H1 (cell line): ENCODE results near the gene GRAMD4. TPM values are rescaled to one million over a fixed set of nuclear protein-coding genes. Genes with fewer than 3 reads are reported as not detected.
A peak's percentile ranks its signal among the peaks of the same experiment; 100 is the strongest.

Source experiments
- CTCF ChIA-PET: fragments of 300-600 bp; sonication (Branson Sonifier 250); formaldehyde crosslinking; loops from one replicate; lab custom pipeline; 2021; ENCODE audit not compliant: partially characterized antibody; lab: Charles Lee
- POLR2A ChIA-PET: fragments of 300-600 bp; sonication (Branson Sonifier 250); formaldehyde crosslinking; loops from one replicate; lab custom pipeline; 2021; ENCODE audit warnings: inconsistent platforms; ENCODE audit not compliant: partially characterized antibody; lab: Charles Lee
- DNase-seq, 2 experiments: peaks; one replicate each; pipeline versions ENCODE4 v3.0.0 to v3.0.0-alpha.2; 2010 to 2022; ENCODE audit warnings: low spot score in 2 of 2, low read depth in 1 of 2, mixed read lengths in 1 of 2
- FAIRE-seq: peaks from 2 replicates; lab custom pipeline; 2011; peaks lifted over from hg19 to GRCh38; lab: Jason Lieb, UNC
- H2AFZ ChIP-seq: 2 replicates; pipeline ENCODE4 v1.8.1; 2012; ENCODE audit warnings: low read length, inconsistent platforms
- H2AK5ac ChIP-seq: 2 replicates; pipeline ENCODE4 v1.6.1; 2013; ENCODE audit warnings: low read depth, low read length
- H2BK120ac ChIP-seq: replicated peaks from 2 replicates; pipeline ENCODE3; 2013; ENCODE audit warnings: low read depth, low read length, inconsistent platforms
- H2BK12ac ChIP-seq: 2 replicates; pipeline ENCODE4 v1.6.1; 2013; ENCODE audit warnings: low read depth, low read length
- H2BK15ac ChIP-seq: 2 replicates; pipeline ENCODE4 v1.6.1; 2013; ENCODE audit warnings: low read length
- H2BK20ac ChIP-seq: 2 replicates; pipeline ENCODE4 v1.6.1; 2013; ENCODE audit warnings: low read length
- H2BK5ac ChIP-seq: 2 replicates; pipeline ENCODE4 v1.6.1; 2013; ENCODE audit warnings: low read depth, low read length
- H3K14ac ChIP-seq: 2 replicates; pipeline ENCODE4 v1.6.1; 2013; ENCODE audit warnings: inconsistent platforms; ENCODE audit not compliant: insufficient read length
- H3K18ac ChIP-seq: 2 replicates; pipeline ENCODE4 v1.6.1; 2013; ENCODE audit warnings: low read length; ENCODE audit errors: extremely low read depth
- H3K23ac ChIP-seq: 2 replicates; pipeline ENCODE4 v1.6.1; 2013; ENCODE audit warnings: inconsistent platforms; ENCODE audit not compliant: insufficient read length
- H3K23me2 ChIP-seq: 2 replicates; pipeline ENCODE4 v1.6.1; 2013; ENCODE audit warnings: low read depth, low read length
- H3K27ac ChIP-seq: 2 replicates; pipeline ENCODE4 v1.6.1; 2011; ENCODE audit warnings: low read depth, low read length, inconsistent platforms
- H3K27me3 ChIP-seq, 4 experiments: replicated peaks in 1 of 4; 1 replicate in 1 of 4; 2 replicates in 3 of 4; pipeline versions ENCODE4 v1.6.1 to v1.8.1; 2011 to 2013; ENCODE audit warnings: low read length in 3 of 4, mild to moderate bottlenecking in 3 of 4, inconsistent platforms in 2 of 4, mixed read lengths in 2 of 4, moderate library complexity in 1 of 4; ENCODE audit not compliant: control insufficient read depth in 3 of 4, insufficient read depth in 3 of 4; ENCODE audit errors: extremely low read depth in 1 of 4
- H3K36me3 ChIP-seq, 4 experiments: 2 replicates each; pipeline versions ENCODE4 v1.6.1 to v1.8.1; 2011 to 2013; ENCODE audit warnings: mild to moderate bottlenecking in 4 of 4, low read length in 3 of 4, moderate library complexity in 2 of 4, control low read depth in 1 of 4, inconsistent platforms in 1 of 4; ENCODE audit not compliant: insufficient read depth in 4 of 4, control insufficient read depth in 2 of 4
- H3K4ac ChIP-seq: replicated peaks from 2 replicates; pipeline ENCODE3; 2013; ENCODE audit warnings: low read length, low read depth, mixed read lengths, inconsistent platforms; ENCODE audit not compliant: insufficient read length
- H3K4me1 ChIP-seq, 4 experiments: replicated peaks in 1 of 4; 1 replicate in 1 of 4; 2 replicates in 3 of 4; pipeline versions ENCODE4 v1.6.1 to v1.8.1; 2011 to 2013; ENCODE audit warnings: low read length in 3 of 4, inconsistent platforms in 2 of 4, mixed read lengths in 1 of 4; ENCODE audit not compliant: insufficient read depth in 4 of 4, control insufficient read depth in 3 of 4
- H3K4me2 ChIP-seq, 2 experiments: 2 replicates each; pipeline versions ENCODE4 v1.6.1 to v1.8.1; 2011 to 2013; ENCODE audit warnings: low read depth in 2 of 2, low read length in 2 of 2, control low read depth in 1 of 2, inconsistent platforms in 1 of 2, mild to moderate bottlenecking in 1 of 2; ENCODE audit not compliant: insufficient read depth in 1 of 2
- H3K4me3 ChIP-seq, 4 experiments: fragments of 200-600, 300-600 bp in 1 of 4; sonication (generic), shearing (Covaris generic), sonication (Bioruptor Twin) in 1 of 4; 2 replicates each; pipeline versions ENCODE4 v1.5.1 to v1.8.1; 2011 to 2016; ENCODE audit warnings: low read length in 4 of 4, low read depth in 3 of 4, control low read depth in 2 of 4, inconsistent platforms in 2 of 4, mild to moderate bottlenecking in 2 of 4, mixed read lengths in 1 of 4, moderate library complexity in 1 of 4; ENCODE audit not compliant: insufficient read depth in 2 of 4; ENCODE audit errors: extremely low read depth in 1 of 4
- H3K56ac ChIP-seq: replicated peaks from 2 replicates; pipeline ENCODE3; 2013; ENCODE audit warnings: low read depth, mild to moderate bottlenecking, mixed read lengths, low read length, inconsistent platforms; ENCODE audit not compliant: insufficient read length
- H3K79me1 ChIP-seq: 2 replicates; pipeline ENCODE4 v1.6.1; 2013; ENCODE audit warnings: low read depth, low read length, control low read depth
- H3K79me2 ChIP-seq, 2 experiments: 2 replicates each; pipeline versions ENCODE4 v1.6.1 to v1.8.1; 2012 to 2013; ENCODE audit warnings: low read length in 2 of 2, mild to moderate bottlenecking in 2 of 2, inconsistent platforms in 1 of 2; ENCODE audit not compliant: insufficient read depth in 2 of 2, control insufficient read depth in 1 of 2
- H3K9ac ChIP-seq, 4 experiments: replicated peaks in 1 of 4; 1 replicate in 1 of 4; 2 replicates in 3 of 4; pipeline versions ENCODE4 v1.6.1 to v1.8.1; 2011 to 2013; ENCODE audit warnings: low read depth in 3 of 4, low read length in 3 of 4, control low read depth in 2 of 4, mild to moderate bottlenecking in 2 of 4, moderate library complexity in 2 of 4, inconsistent platforms in 1 of 4; ENCODE audit errors: extremely low read depth in 1 of 4
- H3K9me3 ChIP-seq, 2 experiments: 2 replicates each; pipeline versions ENCODE4 v1.6.1 to v1.8.1; 2012 to 2013; ENCODE audit warnings: mild to moderate bottlenecking in 2 of 2, moderate library complexity in 2 of 2, control low read depth in 1 of 2, inconsistent platforms in 1 of 2, low read depth in 1 of 2, low read length in 1 of 2, mixed read lengths in 1 of 2; ENCODE audit not compliant: insufficient read depth in 2 of 2
- H4K20me1 ChIP-seq, 2 experiments: replicated peaks in 1 of 2; 2 replicates each; pipeline versions ENCODE3 to v1.8.1; 2011 to 2013; ENCODE audit warnings: inconsistent platforms in 2 of 2, low read length in 2 of 2, mild to moderate bottlenecking in 1 of 2; ENCODE audit not compliant: insufficient read depth in 2 of 2, control insufficient read depth in 1 of 2
- H4K5ac ChIP-seq: 2 replicates; pipeline ENCODE4 v1.6.1; 2013; ENCODE audit warnings: low read length, low read depth, mixed read lengths, inconsistent platforms; ENCODE audit not compliant: insufficient read length
- H4K8ac ChIP-seq: 2 replicates; pipeline ENCODE4 v1.8.0; 2013; ENCODE audit warnings: mild to moderate bottlenecking, moderate library complexity, low read length, inconsistent platforms; ENCODE audit not compliant: insufficient read depth; ENCODE audit errors: extremely low read depth
- H4K91ac ChIP-seq: replicated peaks from 2 replicates; pipeline ENCODE3; 2013; ENCODE audit warnings: low read length, mixed read lengths, inconsistent platforms; ENCODE audit not compliant: insufficient read length
- SUZ12 ChIP-seq: fragments of 200-600 bp; sonication (generic); IDR thresholded peaks from 2 replicates; pipeline ENCODE4 v1.6.1; 2012; ENCODE audit warnings: mild to moderate bottlenecking, inconsistent platforms, low read length, moderate library complexity, mixed read lengths
- WGBS, 2 experiments: shearing (Covaris generic) in 1 of 2; methylation state at CpG; one replicate each; pipeline versions ENCODE4 v1.1.6 to v1.1.7; 2013 to 2015; ENCODE audit warnings: low lambda C conversion rate in 2 of 2, mixed read lengths in 2 of 2, inconsistent platforms in 1 of 2, low coverage in 1 of 2, missing lambda C conversion rate in 1 of 2; ENCODE audit not compliant: insufficient replicate concordance in 2 of 2, insufficient coverage in 1 of 2, insufficient read length in 1 of 2; ENCODE audit errors: extremely low coverage in 1 of 2, missing lambda C conversion rate in 1 of 2; 5-methylcytosine and 5-hydroxymethylcytosine counted together
- polyA plus RNA-seq, 7 experiments: library from polyadenylated mRNA; depleted of rRNA in 3 of 7; stranded (reverse) in 5 of 7; unstranded in 2 of 7; fragments of >200 nt in 5 of 7; fragments of 200-250 nt in 2 of 7; gene quantifications; 1 replicate in 5 of 7; 2 replicates in 1 of 7; 4 replicates in 1 of 7; pipeline versions ENCODE4 v1.2.1 to v1.2.3, GENCODE V29; 2011 to 2013; ENCODE audit warnings: missing spikeins in 2 of 7, mixed read lengths in 2 of 7
- total RNA-seq: library from RNA; stranded (reverse); fragmentation: NEBNext Ultra II Directional; extraction: Animal tissue kit (Norgen Biotek cat#: 25700); gene quantifications from 2 replicates; pipeline ENCODE4 v1.2.1, GENCODE V29; 2021

The GRAMD4 gene
- total and polyA plus RNA-seq, 2 of the 8 experiments (the other 6 are each of a cell fraction or from before 2014, with no cell fraction given): 7.9 to 25.6 TPM

GRCh38 chr22:46607483-46608114 lies 12.6 kb upstream of the GRAMD4 start:
- no peak overlapping the region for H2BK15ac ChIP-seq
- peaks cover 0 to 2% of the 10 kb centered on the region in 2 experiments for H4K20me1 ChIP-seq
- H3K18ac ChIP-seq: no peak overlapping the region
- H3K4me3 ChIP-seq: no peak overlapping the region
- POLR2A ChIA-PET: interaction anchor here (2.0 kb wide), 1 partner anchor 17 kb away, joined by 5 read pairs; no protein-coding TSS in a partner anchor
- H2BK5ac ChIP-seq: no peak overlapping the region; the same call in 1 of the 2 replicates
- no peak overlapping the region for H4K5ac ChIP-seq
- no peak overlapping the region for H3K27ac ChIP-seq
- peaks cover 5% of the 10 kb centered on the region; the same call in 1 of the 2 replicates for H3K79me1 ChIP-seq
- H3K23ac ChIP-seq: no peak overlapping the region
- no peak overlapping the region for H2BK12ac ChIP-seq
- H3K9me3 ChIP-seq: no peaks in the 10 kb centered on the region
- FAIRE-seq: no peak
- H2AK5ac ChIP-seq: no peak overlapping the region
- H3K56ac ChIP-seq: no peak overlapping the region
- H3K36me3 ChIP-seq: no peaks in the 10 kb centered on the region
- H2BK20ac ChIP-seq: no peak overlapping the region
- no peaks in the 10 kb centered on the region for H3K23me2 ChIP-seq
- H4K91ac ChIP-seq: no peak overlapping the region
- H3K14ac ChIP-seq: no peak overlapping the region
- H3K4me1 ChIP-seq: peaks cover 0 to 4% (median under 1%) of the 10 kb centered on the region in 4 experiments; a peak in 3 of 7 replicates
- no peak overlapping the region for H2AFZ ChIP-seq
- TF ChIP-seq SUZ12: no peak
- H3K79me2 ChIP-seq: no peaks in the 10 kb centered on the region
- no peak overlapping the region for H3K9ac ChIP-seq
- CTCF ChIA-PET: interaction anchor here (0.9 to 1.3 kb wide), 4 partner anchors 8 to 44 kb away, joined by 3 to 4 read pairs (median 3); no protein-coding TSS in a partner anchor
- no peak overlapping the region for H3K4ac ChIP-seq
- H3K4me2 ChIP-seq: no peak overlapping the region
- no peak overlapping the region for H2BK120ac ChIP-seq
- no peak for DNase-seq
- WGBS, 2 experiments: 86% methylated on average over 26 of the region's 27 CpGs; no CpG with 5 or more reads in 1 of the 2 experiments
- no peaks in the 10 kb centered on the region for H3K27me3 ChIP-seq
- peak overlapping the region; percentile 3; the same call in 1 of the 2 replicates for H4K8ac ChIP-seq
